Panc1 (cell line): ENCODE results near the gene ADIG. TPM values are rescaled to one million over a fixed set of nuclear protein-coding genes. Genes with fewer than 3 reads are reported as not detected.

Experiments
- ATAC-seq: fragments of 200-7000 bp; cut with Tn5 transposase; 2 replicates; pipeline ENCODE4 v1.9.1; 2020; ENCODE audit warnings: mild to moderate bottlenecking, moderate library complexity
- BruUV-seq: library from RNA; stranded (reverse); fragments of 400-500 nt; replicated peaks from 2 replicates; lab custom pipeline; 2021; lab: Mats Ljungman, UMichigan
- CTCF ChIA-PET: fragments of 300-600 bp; sonication (Branson Sonifier 250); formaldehyde crosslinking; loops from one replicate; lab custom pipeline; 2022; ENCODE audit warnings: antibody characterized with exemption; lab: Charles Lee
- POLR2A ChIA-PET: fragments of 300-600 bp; sonication (Branson Sonifier 250); formaldehyde crosslinking; loops from one replicate; lab custom pipeline; 2022; ENCODE audit warnings: antibody characterized with exemption; lab: Charles Lee
- DNase-seq: peaks from one replicate; pipeline ENCODE4 v3.0.0-alpha.2; 2010; ENCODE audit warnings: low read depth, low spot score
- H3K27ac ChIP-seq: 2 replicates; pipeline ENCODE4 v1.5.1; 2011; ENCODE audit warnings: mild to moderate bottlenecking, low read length, inconsistent platforms
- H3K27me3 ChIP-seq: fragments of 200-500 bp; sonication (Bioruptor generic); 2 replicates; pipeline ENCODE4 v1.6.0; 2014; ENCODE audit warnings: low read length, inconsistent platforms; ENCODE audit not compliant: control insufficient read depth, insufficient read depth
- H3K36me3 ChIP-seq: fragments of 200-500 bp; sonication (Bioruptor generic); 2 replicates; pipeline ENCODE4 v1.5.1; 2014; ENCODE audit warnings: inconsistent platforms, mild to moderate bottlenecking, low read length, moderate library complexity; ENCODE audit not compliant: control insufficient read depth, insufficient read depth
- H3K4me1 ChIP-seq: 2 replicates; pipeline ENCODE4 v1.5.1; 2011; ENCODE audit warnings: inconsistent platforms, mild to moderate bottlenecking, low read length, moderate library complexity; ENCODE audit not compliant: control insufficient read depth, insufficient read depth
- H3K4me3 ChIP-seq, 2 experiments: 2 replicates each; pipeline ENCODE4 v1.5.1; 2011 to 2012; ENCODE audit warnings: low read depth in 2 of 2, low read length in 2 of 2, mild to moderate bottlenecking in 2 of 2, inconsistent platforms in 1 of 2, moderate library complexity in 1 of 2
- H3K9me3 ChIP-seq: fragments of 200-500 bp; sonication (Bioruptor generic); 2 replicates; pipeline ENCODE4 v1.5.1; 2014; ENCODE audit warnings: low read depth, mild to moderate bottlenecking, inconsistent platforms, low read length, moderate library complexity; ENCODE audit not compliant: control insufficient read depth, insufficient read depth
- POLR2AphosphoS5 ChIP-seq: IDR thresholded peaks from 2 replicates; pipeline ENCODE4 v1.6.1; 2012; ENCODE audit warnings: mild to moderate bottlenecking, low read depth, low read length, moderate library complexity
- REST ChIP-seq, 2 experiments: IDR thresholded peaks; 2 replicates each; pipeline ENCODE4 v1.6.1; 2011 to 2012; ENCODE audit warnings: low read depth in 2 of 2, control low read depth in 1 of 2, low read length in 1 of 2, mild to moderate bottlenecking in 1 of 2, moderate library complexity in 1 of 2; ENCODE audit not compliant: insufficient read depth in 1 of 2
- SIN3A ChIP-seq: IDR thresholded peaks from 2 replicates; pipeline ENCODE4 v1.6.1; 2012; ENCODE audit warnings: low read depth, mild to moderate bottlenecking, low read length, moderate library complexity, borderline replicate concordance; ENCODE audit not compliant: insufficient read depth
- TCF7L2 ChIP-seq: IDR thresholded peaks from 2 replicates; pipeline ENCODE4 v1.6.1; 2011; ENCODE audit warnings: mild to moderate bottlenecking, low read depth, low read length, inconsistent platforms
- in situ Hi-C: cut with HindIII; loops from 2 replicates; pipeline ENCODE4 v1.10.0; 2016; ENCODE audit warnings: low sequenced_read_pairs, low pct_unique_long_range_greater_than_20kb
- intact Hi-C: fragments of 100-400 bp; cut with micrococcal nuclease; formaldehyde crosslinking; loops from one replicate; pipeline ENCODE4 v1.10.0; 2022; ENCODE audit not compliant: unreplicated experiment
- total RNA-seq: library from RNA; stranded (reverse); gene quantifications from one replicate; pipeline ENCODE4 v1.2.1, GENCODE V29; 2021; ENCODE audit not compliant: unreplicated experiment
- TF ChIP-seq, protein P1 (sequence below): fragments of 450-650 bp; IDR thresholded peaks from 2 replicates; pipeline ENCODE4 v1.5.1; 2017; ENCODE audit warnings: mild to moderate bottlenecking

Gene ADIG
- total RNA-seq, 1 experiment from 2014 or later, result not detected

DNA sequence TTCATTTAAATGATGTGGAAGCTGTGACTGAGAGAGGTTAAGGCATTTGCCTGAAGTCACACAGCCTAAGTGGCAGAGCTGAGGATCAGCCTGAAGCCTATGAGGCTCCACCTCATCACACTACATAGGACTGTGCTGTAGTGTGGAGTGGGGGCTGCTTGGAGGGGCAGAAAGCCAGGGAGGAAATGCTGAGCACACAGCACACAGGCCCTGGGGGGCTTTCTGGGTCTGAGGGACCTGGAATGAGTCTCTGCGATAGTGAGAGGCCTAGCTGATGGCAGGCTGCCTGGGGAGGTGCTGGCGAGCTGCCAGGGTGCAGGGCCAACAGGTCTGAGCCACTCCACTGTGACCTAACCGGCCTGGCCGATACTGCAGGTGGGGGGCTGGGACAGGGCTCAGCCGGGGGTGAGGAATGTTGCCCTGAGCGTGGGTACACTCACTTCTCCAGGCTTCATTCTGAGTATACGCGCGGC, 18.4 kb downstream of the ADIG start:
- no peak overlapping the region for H3K27ac ChIP-seq
- H3K4me1 ChIP-seq, result peaks cover 5% of the 10 kb centered on the region
- no peak for DNase-seq

DNA sequence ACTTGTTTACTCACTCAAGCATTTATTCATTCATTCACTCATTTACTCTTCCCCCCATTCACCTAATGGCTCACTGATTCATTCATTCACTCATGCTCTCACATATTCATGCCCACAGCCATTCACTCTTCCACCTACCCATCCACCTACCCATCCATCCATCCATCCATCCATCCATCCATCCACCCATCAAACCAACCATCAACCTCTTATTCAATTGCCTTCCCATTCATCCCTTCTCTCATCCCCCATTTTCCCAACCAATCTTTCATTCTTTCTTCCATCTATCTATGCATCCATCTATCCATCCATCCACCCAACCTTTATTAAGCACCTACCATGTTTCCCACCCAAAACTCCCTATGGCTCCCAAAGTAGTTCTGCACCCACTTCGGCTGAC, 19.1 kb downstream of the ADIG start:
- Histone ChIP-seq H3K27me3 (peaks cover 9% of the 10 kb centered on the region), H3K9me3 (no peaks in the 10 kb centered on the region), H3K4me3 (no peak overlapping the region), H3K4me1 (peaks cover 5% of the 10 kb centered on the region), H3K27ac (no peak overlapping the region), H3K36me3 (no peaks in the 10 kb centered on the region)
- DNase-seq (no peak), ATAC-seq (no peak)
- ChIA-PET POLR2A (no interaction called here), CTCF (no interaction called here)
- intact Hi-C loops, result no loop called here
- BruUV-seq, result no TSS peak
- in situ Hi-C loops, result no loop called here
- TF ChIP-seq TCF7L2 (no peak), SIN3A (no peak), REST (IDR thresholded peaks at IDR 0.05; ENCODE audit: insufficient read depth in 1 of 2, low read depth in 2 of 2, low read length in 1 of 2) (no peak), POLR2AphosphoS5 (no peak)
- TF ChIP-seq, protein P1, sequence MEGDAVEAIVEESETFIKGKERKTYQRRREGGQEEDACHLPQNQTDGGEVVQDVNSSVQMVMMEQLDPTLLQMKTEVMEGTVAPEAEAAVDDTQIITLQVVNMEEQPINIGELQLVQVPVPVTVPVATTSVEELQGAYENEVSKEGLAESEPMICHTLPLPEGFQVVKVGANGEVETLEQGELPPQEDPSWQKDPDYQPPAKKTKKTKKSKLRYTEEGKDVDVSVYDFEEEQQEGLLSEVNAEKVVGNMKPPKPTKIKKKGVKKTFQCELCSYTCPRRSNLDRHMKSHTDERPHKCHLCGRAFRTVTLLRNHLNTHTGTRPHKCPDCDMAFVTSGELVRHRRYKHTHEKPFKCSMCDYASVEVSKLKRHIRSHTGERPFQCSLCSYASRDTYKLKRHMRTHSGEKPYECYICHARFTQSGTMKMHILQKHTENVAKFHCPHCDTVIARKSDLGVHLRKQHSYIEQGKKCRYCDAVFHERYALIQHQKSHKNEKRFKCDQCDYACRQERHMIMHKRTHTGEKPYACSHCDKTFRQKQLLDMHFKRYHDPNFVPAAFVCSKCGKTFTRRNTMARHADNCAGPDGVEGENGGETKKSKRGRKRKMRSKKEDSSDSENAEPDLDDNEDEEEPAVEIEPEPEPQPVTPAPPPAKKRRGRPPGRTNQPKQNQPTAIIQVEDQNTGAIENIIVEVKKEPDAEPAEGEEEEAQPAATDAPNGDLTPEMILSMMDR, result no peak

More for the DNA sequence above, 18.4 kb downstream of the ADIG start:
- H3K4me3 ChIP-seq, result no peak overlapping the region
- POLR2A ChIA-PET, result no interaction called here
- H3K36me3 ChIP-seq, result no peaks in the 10 kb centered on the region
- peaks cover 9% of the 10 kb centered on the region for H3K27me3 ChIP-seq
- no peak for ATAC-seq
- TF ChIP-seq TCF7L2 (no peak), POLR2AphosphoS5 (no peak), SIN3A (no peak), REST (IDR thresholded peaks at IDR 0.05; ENCODE audit: insufficient read depth in 1 of 2, low read depth in 2 of 2, low read length in 1 of 2) (no peak)
- TF ChIP-seq, protein P1, result no peak
- CTCF ChIA-PET, result no interaction called here
- no peaks in the 10 kb centered on the region for H3K9me3 ChIP-seq
- in situ Hi-C loops, result no loop called here
- intact Hi-C loops, result no loop called here
- BruUV-seq, result no TSS peak
